HG02981 (cell line): ENCODE measurements around the gene TBCB.
"Not testable (repeated sequence)": the region's sequence is repeated elsewhere in the genome, so short reads cannot be mapped to it uniquely, and the experiment has no call there.

Source experiments
- ATAC-seq: cut with Tn5 transposase; IDR thresholded peaks from one replicate; pipeline ENCODE4 v1.9.1; 2021; ENCODE audit warnings: mild to moderate bottlenecking, moderate library complexity; ENCODE audit not compliant: unreplicated experiment

TBCB gene, protein sequence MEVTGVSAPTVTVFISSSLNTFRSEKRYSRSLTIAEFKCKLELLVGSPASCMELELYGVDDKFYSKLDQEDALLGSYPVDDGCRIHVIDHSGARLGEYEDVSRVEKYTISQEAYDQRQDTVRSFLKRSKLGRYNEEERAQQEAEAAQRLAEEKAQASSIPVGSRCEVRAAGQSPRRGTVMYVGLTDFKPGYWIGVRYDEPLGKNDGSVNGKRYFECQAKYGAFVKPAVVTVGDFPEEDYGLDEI

DNA sequence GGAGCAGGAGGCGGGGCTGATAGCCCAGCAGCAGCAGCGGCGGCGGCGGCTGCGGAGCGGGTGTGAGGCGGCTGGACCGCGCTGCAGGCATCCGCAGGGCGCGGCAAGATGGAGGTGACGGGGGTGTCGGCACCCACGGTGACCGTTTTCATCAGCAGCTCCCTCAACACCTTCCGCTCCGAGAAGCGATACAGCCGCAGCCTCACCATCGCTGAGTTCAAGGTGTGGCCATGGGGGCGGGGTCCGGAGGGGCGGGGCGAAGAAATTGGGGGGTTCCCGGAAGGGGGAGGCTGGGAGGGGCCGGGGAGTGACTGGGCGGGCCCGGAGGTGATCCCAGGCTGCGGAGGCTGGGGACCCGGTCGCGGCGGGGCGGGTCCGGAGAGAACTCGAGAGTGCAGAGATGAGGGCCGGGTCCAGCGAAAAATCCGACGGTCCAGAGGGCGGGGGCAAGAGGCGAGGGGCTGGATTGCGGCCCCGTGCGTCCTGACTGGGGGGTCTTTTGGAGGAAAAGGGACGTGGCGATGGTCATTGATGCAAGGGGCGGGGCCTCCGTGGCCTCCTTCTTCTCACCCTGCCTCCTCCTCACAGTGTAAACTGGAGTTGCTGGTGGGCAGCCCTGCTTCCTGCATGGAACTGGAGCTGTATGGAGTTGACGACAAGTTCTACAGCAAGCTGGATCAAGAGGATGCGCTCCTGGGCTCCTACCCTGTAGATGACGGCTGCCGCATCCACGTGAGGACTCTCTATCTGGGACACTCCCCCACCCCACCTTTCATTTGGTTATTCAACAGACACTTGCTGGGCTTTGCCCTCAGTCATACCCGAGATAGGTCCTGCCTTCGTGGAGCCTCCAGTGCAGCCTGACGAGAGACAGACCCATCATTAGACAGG lies at the start of gene TBCB:
TBCB (plus strand) TSS at position 16 of the 891 bp plus-strand sequence; CDS start at position 109, 93 bp downstream.
- peak; percentile 31 for ATAC-seq

DNA sequence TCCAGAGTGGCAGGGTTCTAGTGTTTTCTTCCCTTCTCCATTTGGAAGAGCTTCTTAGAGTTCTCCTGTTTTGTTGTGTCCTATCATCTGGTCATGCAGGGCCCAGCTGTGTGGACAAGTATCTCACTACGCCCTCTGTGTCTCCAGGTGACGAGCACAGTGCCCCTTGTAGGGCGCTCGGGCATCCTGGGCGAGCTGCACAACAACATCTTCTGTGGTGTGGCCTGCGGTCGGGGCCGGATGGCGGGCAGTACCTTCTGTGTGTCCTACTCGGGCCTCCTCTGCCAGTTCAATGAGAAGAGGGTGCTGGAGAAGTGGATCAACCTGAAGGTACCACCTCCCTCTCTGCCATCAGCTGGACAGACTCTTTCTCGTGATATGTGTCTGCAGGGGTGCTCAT lies 47.6 kb upstream of the TBCB start:
- ATAC-seq: no peak

DNA sequence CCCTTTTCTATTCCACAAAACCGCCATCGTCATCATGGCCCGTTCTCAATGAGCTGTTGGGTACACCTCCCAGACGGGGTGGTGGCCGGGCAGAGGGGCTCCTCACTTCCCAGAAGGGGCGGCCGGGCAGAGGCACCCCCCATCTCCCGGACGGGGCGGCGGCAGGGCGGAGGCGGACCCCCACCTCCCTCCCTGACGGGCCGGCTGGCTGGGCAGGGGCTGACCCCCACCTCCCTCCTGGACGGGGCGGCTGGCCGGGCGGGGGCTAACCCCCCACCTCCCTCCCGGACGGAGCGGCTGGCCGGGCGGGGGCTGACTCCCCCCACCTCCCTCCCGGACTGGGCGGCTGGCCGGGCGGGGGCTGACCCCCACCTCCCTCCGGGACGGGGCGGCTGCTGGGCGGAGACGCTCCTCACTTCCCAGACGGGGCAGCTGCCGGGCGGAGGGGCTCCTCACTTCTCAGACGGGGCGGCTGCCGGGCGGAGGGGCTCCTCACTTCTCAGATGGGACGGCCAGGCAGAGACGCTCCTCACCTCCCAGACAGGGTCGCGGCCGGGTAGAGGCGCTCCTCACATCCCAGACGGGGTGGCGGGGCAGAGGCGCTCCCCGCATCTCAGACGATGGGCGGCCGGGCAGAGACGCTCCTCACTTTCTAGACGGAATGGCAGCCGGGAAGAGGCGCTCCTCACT lies 46.3 kb upstream of the TBCB start:
- not testable (repeated sequence) for ATAC-seq

DNA sequence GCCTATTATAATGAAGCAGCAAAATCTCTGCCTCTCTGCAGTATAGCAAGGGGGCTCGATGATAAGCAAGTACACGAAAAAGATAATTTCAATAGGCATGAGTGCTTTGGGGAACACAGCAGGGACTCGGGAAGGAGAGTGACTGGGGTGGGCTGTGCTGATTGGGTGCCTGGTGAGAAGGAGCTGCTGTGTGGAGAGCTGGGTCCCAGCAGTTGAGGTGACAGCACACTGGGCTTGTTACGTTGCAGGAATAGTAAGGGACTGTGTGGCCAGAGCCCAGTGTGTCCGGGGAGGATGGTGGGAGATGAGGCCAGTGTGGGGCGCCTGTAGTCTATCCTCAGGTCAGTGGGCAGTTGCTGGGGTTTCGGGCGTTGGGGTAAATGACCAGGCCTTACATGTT lies 43.2 kb upstream of the TBCB start:
- ATAC-seq: no peak

DNA sequence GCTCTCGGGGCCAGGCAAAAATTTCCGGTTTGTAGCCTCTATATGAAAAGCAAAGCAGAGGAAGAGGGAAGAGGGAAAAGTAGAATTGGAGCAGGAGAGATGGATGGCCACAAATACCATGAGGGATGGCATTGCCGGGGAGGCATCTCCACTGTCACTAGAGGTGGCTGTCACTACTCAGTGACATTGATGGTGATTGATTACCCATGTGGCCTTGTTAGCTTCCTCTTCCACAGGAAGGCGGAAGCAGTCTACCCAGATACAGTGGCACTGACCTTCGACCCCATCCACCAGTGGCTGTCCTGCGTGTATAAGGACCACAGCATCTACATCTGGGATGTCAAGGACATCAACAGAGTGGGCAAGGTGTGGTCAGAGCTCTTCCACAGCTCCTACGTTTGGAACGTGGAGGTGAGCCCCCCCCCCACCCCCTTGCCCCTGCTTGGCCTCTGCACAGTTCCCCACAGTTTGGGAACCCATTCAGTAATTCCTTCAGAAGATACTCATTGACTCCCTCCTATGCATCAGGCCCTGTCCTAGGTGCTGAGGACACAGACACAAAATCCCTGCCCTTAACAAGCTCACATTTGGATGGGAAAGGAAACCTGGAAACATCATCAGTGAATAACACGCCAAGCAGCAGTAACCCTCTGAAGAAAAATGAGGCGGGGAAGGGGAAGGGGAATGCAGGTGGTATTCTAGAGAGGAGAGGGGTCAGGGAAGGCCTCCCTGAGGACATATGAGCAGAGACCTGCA lies 42.0 kb upstream of the TBCB start:
- ATAC-seq: no peak

DNA sequence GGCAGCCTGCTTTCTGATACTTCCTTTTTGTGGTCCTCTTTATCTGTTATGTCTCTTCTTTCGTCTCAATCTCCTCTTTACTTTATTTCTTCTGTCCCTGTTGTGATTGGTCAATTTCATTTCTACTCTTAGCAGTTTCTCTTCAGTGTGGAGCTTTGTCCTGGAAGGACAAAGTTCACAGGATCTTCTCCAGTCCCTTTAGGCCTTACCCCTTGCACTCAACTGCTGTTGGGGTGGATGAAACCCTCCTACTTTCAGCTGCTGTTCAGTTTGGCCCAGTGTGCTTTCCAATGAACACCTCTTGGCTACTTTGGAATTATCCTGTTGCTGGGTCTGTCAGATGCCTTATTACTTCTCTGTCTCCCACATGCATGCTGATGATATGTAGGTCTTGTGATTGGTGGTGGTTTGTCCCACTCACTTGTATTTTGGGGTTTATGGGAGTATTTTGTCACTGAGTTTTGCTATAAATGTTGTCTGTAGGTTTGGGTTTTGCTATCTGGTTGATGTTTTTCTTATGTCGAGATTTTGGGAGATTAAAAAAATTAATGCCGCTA lies 35.8 kb upstream of the TBCB start:
- no peak for ATAC-seq

DNA sequence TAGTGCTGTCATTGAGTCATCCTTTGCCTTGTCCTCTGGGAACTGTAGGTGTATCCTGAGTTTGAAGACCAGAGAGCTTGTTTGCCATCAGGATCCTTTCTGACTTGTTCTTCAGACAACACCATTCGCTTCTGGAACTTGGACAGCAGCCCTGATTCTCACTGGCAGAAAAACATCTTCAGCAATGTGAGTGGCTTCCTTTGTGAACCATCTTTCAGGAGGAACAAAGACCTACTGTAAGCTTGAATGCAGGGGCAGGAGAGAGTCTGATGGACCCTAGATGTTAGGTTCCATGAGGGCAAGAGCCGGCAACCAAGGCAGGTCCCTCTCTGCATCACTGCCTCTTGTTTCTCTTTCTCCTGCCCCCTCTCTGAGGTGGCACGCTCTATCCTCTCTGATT lies 33.9 kb upstream of the TBCB start:
- no peak for ATAC-seq

DNA sequence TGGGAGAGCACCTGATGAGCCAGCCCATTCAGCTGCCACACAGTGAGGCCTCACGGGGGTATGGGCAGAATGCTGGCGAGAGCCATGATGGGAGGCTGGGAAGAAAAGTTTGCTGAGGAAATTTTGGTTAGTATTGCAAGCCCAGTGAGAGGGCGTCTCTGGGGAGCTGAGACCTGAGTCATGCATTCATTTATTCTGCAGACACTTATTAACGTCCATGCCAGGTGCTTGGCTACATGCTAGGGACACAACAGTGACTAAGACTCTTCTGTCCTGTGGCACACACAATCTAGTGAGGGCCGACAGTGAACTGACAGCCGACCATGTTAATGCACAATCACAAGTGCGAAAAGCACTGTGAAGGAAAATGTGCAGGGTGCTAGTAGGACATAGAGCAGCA lies 33.4 kb upstream of the TBCB start:
- no peak for ATAC-seq

DNA sequence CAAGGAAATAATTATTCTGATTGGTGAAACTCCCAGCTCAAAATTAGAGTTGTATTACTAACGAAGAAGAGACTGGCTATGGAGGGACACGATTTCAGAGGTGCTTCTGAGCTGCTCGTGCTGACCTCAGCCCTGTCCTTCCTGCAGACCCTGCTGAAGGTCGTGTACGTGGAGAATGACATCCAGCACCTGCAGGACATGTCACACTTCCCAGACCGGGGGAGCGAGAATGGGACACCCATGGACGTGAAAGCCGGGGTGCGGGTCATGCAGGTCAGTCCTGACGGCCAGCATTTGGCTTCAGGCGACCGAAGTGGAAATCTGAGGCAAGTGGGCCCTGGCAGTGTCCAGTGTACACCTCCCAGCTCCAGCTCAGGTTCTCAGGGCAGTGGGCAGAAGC lies 32.4 kb upstream of the TBCB start:
- ATAC-seq: no peak

DNA sequence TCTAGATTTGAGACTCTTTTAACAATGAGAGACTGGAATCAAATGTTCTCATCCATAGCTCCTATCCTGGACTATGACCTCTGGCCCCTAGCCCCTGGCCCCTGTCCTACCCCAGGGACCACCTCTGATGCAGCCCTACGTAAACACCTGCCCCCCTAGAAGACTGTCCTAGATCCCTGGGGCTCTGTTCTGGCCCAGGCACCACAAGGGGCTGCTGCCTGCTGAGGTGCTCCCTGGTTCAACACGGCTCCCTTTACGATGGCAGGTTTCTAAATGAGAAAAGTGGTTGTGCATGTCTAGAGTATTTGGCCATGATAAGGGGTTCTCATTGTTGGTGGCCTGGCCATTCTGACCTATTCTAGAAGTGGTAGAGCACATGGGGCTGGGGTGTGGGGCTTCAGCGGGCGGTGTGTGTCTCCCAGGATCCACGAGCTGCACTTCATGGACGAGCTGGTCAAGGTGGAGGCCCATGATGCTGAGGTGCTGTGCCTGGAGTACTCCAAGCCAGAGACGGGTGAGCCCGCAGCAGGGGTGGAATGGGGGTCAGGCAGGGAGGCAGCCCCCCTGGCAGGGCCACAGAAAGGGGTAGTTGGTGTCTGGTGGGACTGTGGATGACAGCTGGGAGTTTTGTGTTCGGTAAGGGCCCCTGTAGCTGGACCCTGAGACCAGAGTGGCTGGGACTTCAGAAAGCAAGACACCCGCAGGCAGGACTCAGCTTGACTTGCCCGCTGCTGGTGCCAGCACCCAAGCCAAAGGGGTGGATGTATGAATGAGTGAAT lies 30.8 kb upstream of the TBCB start:
- no peak for ATAC-seq

DNA sequence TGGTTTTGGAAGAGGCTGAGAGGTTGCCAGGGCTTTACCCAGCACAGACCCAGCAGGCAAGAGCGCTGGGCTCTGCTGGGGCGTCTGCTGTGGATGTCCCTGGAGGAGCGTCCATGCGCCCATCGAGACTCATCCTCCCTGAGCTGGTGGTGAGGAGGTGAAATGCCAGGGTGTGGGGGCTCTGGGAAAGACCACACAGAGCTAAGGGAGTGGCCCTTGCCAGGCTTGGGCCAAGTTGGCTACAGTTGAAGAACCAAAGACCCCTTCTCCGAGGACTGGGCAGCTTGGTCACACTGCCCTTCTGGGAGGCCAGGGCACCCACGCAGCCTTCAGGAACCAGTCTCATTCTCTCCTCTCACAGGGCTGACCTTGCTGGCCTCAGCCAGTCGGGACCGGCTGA lies 28.9 kb upstream of the TBCB start:
- no peak for ATAC-seq

DNA sequence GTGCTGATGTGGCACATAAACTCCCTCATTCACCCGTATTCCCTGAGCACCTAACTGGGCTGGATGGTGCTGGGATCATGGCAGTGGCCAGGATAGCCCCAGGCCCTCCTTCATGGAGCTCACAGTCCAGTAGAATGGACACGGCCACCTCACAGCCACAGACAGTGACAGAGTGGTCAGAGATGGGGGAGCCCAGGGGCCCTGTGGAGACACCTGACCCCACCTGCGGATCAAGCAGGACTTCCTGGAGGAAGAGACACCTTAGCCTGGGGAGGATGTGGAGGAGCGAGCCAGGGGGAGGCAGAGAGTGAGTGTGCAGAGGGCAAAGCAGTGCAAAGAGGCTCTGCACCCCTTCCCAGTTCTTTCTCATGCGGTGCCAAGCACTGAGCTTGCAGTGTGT lies 25.4 kb upstream of the TBCB start:
- ATAC-seq: no peak

DNA sequence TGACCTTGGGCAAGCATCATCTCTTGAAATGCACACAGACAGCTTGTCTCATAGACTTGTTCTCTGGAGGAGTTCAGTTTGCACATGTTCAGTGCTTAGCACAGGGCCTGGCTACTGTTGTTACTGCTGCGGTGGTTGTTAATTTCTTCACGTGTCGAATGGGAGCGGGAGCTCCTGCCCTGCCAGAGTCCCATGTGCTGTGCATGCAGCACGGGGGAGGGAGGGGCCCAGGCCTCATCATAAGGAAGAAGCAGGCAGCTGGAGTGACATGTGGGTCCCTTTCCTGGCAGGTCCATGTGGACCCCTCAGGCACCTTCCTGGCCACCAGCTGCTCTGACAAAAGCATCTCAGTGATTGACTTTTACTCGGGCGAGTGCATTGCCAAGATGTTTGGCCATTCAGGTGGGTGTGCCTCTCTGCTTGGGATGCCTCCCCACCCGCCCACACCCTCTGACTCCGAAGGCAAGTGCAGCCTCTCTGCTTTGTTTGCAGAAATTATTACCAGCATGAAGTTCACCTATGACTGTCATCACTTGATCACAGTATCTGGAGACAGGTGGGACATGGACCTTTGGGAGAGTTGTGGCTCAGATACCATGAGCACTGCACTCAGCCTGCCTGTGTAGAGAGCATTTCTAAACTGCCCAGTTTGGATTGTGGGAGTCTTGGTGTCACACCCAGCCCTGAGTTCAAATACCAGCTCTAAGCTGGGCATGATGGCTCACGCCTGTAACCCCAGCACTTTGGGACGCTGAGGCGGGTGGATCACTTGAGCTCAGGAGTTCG lies 24.2 kb upstream of the TBCB start:
- no peak for ATAC-seq

DNA sequence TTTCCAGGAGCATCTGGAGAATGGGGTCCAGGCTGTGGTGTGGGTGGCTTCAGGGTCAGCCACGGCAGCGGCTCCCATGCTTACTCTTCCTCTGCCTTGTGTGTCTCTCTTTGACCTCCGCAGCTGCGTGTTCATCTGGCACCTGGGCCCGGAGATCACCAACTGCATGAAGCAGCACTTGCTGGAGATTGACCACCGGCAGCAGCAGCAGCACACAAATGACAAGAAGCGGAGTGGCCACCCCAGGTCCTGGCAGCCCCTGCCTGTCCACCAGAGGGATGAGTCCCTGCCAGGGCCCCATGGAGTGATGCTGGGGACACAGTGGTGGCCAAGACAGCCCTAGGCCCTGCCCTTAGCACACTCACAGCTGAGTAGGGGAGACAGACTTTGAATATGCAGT lies 22.7 kb upstream of the TBCB start:
- ATAC-seq: no peak

DNA sequence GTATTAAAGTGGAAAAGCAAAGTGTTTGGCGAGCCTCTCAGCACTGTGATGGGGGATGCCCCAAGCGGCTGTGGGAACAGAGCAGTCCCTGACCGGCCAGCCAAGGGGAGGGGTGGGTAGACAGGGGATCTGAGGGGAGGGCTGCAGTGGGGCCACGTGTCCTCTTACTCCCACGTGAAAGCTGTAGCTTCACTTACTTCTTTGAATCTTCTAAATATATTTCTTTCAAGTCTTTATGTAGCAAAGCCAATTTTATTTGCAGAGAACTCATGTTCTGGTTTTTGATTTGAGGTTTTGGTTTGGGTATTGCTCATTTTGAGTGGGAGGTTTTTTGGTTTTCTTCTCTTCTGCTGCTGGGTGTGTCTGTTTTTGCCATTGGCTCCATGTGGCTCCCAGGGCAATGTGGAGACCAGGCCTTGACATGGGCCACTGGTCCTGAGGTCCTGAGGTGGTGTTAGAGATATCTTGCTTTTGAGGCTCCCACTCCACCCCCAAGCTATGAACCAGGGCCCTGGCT lies 22.1 kb upstream of the TBCB start:
- ATAC-seq: no peak

DNA sequence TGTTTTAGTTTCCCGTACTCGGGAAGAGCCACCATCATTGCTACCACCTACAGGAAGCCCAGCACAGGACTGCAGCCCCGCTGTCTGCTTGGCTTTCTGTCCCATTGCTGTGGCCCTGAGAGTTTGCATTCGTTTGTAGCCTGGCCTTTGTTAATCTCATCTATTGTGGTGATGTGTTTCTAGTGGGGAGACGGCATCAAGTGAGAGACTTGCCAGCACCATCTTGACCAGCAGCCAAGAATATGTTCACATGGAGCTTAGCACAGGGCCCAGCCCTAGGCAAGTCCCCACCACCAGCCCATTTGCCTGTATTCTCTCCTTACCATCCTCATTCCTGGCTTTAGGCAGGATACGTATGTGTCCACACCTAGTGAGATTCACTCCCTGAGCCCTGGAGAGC lies 21.6 kb upstream of the TBCB start:
- ATAC-seq: no peak

DNA sequence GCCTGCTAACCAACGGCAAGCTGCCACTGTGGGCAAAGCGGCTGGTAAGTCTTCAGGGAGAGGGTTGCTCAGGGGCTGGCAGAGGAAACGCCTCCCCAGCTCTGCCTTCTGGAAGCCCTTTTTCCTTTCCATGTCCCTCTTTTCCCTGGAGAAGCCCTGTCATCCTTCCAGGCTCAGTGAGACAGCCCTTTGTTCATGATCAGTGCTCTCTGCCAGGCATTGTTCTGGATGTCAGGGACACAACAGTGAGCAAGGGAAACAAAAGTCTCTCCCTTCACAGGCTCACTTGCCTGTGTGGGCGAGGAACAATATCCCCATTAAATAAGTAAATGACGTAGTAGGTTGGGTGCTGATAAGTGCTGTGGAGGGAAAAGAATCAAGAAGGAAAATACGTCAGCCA lies 18.2 kb upstream of the TBCB start:
- no peak for ATAC-seq

DNA sequence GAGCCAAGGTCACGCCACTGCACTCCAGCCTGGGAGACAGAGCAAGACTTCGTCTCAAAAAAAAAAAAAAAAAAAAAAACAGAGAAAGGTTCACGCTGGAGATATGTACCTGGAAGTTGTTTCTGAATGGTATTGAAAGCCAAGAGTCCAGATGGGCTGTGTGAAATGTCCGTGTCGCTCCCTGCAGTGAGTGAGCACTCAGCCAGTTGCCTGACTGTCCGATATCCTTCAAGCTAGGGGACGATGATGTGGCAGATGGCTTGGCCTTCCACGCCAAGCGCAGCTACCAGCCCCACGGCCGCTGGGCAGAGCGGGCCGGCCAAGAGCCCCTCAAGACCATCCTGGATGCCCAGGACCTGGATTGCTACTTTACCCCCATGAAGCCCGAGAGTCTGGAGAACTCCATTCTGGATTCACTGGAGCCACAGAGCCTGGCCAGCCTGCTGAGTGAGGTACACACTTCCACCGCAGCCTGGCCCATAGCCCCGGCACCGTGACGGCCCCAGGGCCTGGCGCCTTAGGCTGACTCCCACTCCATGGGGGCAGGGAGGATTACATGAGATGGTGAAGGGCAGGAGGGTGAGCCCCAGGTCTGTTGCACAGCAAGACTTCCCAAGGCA lies 16.0 kb upstream of the TBCB start:
- no peak for ATAC-seq

DNA sequence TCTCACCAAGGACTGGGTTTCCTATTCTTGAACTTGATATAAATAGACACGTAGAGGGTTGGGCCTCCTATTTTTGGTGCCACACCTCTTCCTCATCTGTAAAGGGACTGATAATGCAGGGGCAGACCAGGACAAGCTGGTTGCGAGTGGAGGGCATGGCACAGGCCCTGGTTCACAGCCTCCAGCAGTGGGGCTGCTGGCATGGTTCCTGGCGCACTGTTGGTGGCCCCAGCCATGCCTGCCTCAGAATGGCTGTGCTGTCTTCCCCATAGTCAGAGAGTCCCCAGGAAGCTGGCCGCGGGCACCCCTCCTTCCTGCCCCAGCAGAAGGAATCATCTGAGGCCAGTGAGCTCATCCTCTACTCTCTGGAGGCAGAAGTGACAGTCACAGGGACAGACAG lies 14.8 kb upstream of the TBCB start:
- no peak for ATAC-seq
